IMR-90 (cell line): ENCODE results near the gene WDR70.

Source experiments
- CHD1 ChIP-seq: IDR thresholded peaks from 2 replicates; pipeline ENCODE4 v1.6.1; 2012; ENCODE audit warnings: low read depth, low read length, improper control_type of control experiment
- CTCF ChIP-seq: conservative IDR thresholded peaks from 2 replicates; pipeline ENCODE4 v1.5.1; 2012; ENCODE audit warnings: mild to moderate bottlenecking, low read depth, low read length, improper control_type of control experiment
- FOS ChIP-seq: fragments of 150-350 bp; IDR thresholded peaks from 2 replicates; pipeline ENCODE4 v1.6.1; 2016; ENCODE audit warnings: low read depth, low read length
- MAFK ChIP-seq: IDR thresholded peaks from 2 replicates; pipeline ENCODE4 v1.6.1; 2012; ENCODE audit warnings: low read depth, low read length, improper control_type of control experiment
- MAZ ChIP-seq: IDR thresholded peaks from 2 replicates; pipeline ENCODE4 v1.6.1; 2012; ENCODE audit warnings: low read depth, mild to moderate bottlenecking, low read length, improper control_type of control experiment, moderate library complexity, borderline replicate concordance
- MXI1 ChIP-seq: IDR thresholded peaks from 2 replicates; pipeline ENCODE4 v1.6.1; 2012; ENCODE audit warnings: low read depth, mild to moderate bottlenecking, low read length, moderate library complexity, borderline replicate concordance
- NFE2L2 ChIP-seq: fragments of 150-350 bp; IDR thresholded peaks from 2 replicates; pipeline ENCODE4 v1.6.1; 2016; ENCODE audit warnings: low read depth, mild to moderate bottlenecking, low read length
- POLR2A ChIP-seq: IDR thresholded peaks from 2 replicates; pipeline ENCODE4 v1.6.1; 2012; ENCODE audit warnings: mild to moderate bottlenecking, low read depth, low read length
- RAD21 ChIP-seq: IDR thresholded peaks from 2 replicates; pipeline ENCODE4 v1.6.1; 2012; ENCODE audit warnings: low read length, improper control_type of control experiment
- RCOR1 ChIP-seq: IDR thresholded peaks from 2 replicates; pipeline ENCODE4 v1.6.1; 2012; ENCODE audit warnings: mild to moderate bottlenecking, low read length, improper control_type of control experiment; ENCODE audit not compliant: insufficient replicate concordance
- RFX5 ChIP-seq: IDR thresholded peaks from 2 replicates; pipeline ENCODE4 v1.8.0; 2012; ENCODE audit warnings: low read depth, mild to moderate bottlenecking, low read length, moderate library complexity
- SMC3 ChIP-seq: fragments of 150-350 bp; IDR thresholded peaks from 2 replicates; pipeline ENCODE4 v1.6.1; 2016; ENCODE audit warnings: low read depth, mild to moderate bottlenecking, antibody characterized with exemption, low read length, moderate library complexity
- USF2 ChIP-seq: fragments of 150-350 bp; IDR thresholded peaks from 2 replicates; pipeline ENCODE4 v1.6.1; 2017; ENCODE audit warnings: mild to moderate bottlenecking, antibody characterized with exemption, low read length, low read depth

- TF ChIP-seq RAD21: peak; percentile 37
- no peak for TF ChIP-seq RFX5
- no peak for TF ChIP-seq CTCF
- TF ChIP-seq FOS: peak; percentile 86
- TF ChIP-seq POLR2A: no peak
- TF ChIP-seq CHD1: peak; percentile 57; the same call in 1 of the 2 replicates
- no peak for TF ChIP-seq MXI1
- TF ChIP-seq MAFK: peak; percentile 27; the same call in 1 of the 2 replicates
- no peak for TF ChIP-seq SMC3
- TF ChIP-seq RCOR1: peak; percentile 98
- TF ChIP-seq NFE2L2: peak; percentile 19; the same call in 1 of the 2 replicates
- peak; percentile 42; the same call in 1 of the 2 replicates for TF ChIP-seq MAZ
- no peak for TF ChIP-seq USF2
These were observed 392.6 kb downstream of the WDR70 start for GRCh38 chr5:37771731-37772130.
